Thyroid gland (tissue), 4 donors: ENCODE data around the gene TLE1. TPM values are rescaled to one million over a fixed set of nuclear protein-coding genes. Genes with fewer than 3 reads are reported as not detected.

Experiments
- DNase-seq, 2 donors: peaks; one replicate each; pipeline ENCODE4 v3.0.0-alpha.2; 2019
- H3K27ac ChIP-seq, 3 donors: fragments of 200-600 bp; sonication (generic); 1 replicate in 2 of 3; 2 replicates in 1 of 3; pipeline ENCODE4 v1.5.1; 2016 to 2019; ENCODE audit warnings: mild to moderate bottlenecking in 1 of 3, moderate library complexity in 1 of 3
- H3K27me3 ChIP-seq: fragments of 200-600 bp; sonication (generic); one replicate; pipeline ENCODE4 v1.5.1; 2019
- H3K36me3 ChIP-seq, 2 donors: fragments of 200-600 bp; sonication (generic); one replicate each; pipeline ENCODE4 v1.5.1; 2016 to 2019
- H3K4me1 ChIP-seq, 2 donors: fragments of 200-600 bp; sonication (generic); one replicate each; pipeline ENCODE4 v1.5.1; 2017 to 2019
- H3K4me3 ChIP-seq, 3 donors: fragments of 200-600 bp; sonication (generic); replicated peaks in 1 of 3; 1 replicate in 2 of 3; 2 replicates in 1 of 3; pipeline ENCODE4 v1.5.1; 2016; ENCODE audit warnings: mild to moderate bottlenecking in 1 of 3
- H3K9me3 ChIP-seq: fragments of 200-600 bp; sonication (generic); one replicate; pipeline ENCODE4 v1.5.1; 2017
- CTCF ChIP-seq, 6 experiments: fragments of 200-600 bp in 3 of 6; fragments of 450-650 bp in 3 of 6; sonication (generic) in 3 of 6; IDR thresholded peaks; one replicate each; pipeline ENCODE4 v1.5.1; 2016 to 2019; ENCODE audit warnings: antibody characterized with exemption in 6 of 6, mild to moderate bottlenecking in 2 of 6, inconsistent platforms in 1 of 6, moderate library complexity in 1 of 6
- POLR2A ChIP-seq, 2 donors: fragments of 450-650 bp; IDR thresholded peaks; one replicate each; pipeline ENCODE4 v1.6.1; 2017; ENCODE audit warnings: antibody characterized with exemption in 2 of 2, mild to moderate bottlenecking in 2 of 2, moderate library complexity in 1 of 2
- WGBS, 2 donors: methylation state at CpG; one replicate each; pipeline ENCODE4 v1.1.5; 2017; 5-methylcytosine and 5-hydroxymethylcytosine counted together
- intact Hi-C: fragments of 100-400 bp; cut with DNase I; formaldehyde crosslinking; loops from one replicate; pipeline ENCODE4 v1.15.1; 2023
- total RNA-seq, 4 donors: library from RNA; depleted of rRNA; stranded (reverse); fragments of >200 nt; gene quantifications; one replicate each; pipeline ENCODE4 v1.2.3, GENCODE V29; 2016

Gene TLE1
- total RNA-seq, 4 donors from 2014 or later = 40.7 to 91.1 (median 58.4) TPM

DNA sequence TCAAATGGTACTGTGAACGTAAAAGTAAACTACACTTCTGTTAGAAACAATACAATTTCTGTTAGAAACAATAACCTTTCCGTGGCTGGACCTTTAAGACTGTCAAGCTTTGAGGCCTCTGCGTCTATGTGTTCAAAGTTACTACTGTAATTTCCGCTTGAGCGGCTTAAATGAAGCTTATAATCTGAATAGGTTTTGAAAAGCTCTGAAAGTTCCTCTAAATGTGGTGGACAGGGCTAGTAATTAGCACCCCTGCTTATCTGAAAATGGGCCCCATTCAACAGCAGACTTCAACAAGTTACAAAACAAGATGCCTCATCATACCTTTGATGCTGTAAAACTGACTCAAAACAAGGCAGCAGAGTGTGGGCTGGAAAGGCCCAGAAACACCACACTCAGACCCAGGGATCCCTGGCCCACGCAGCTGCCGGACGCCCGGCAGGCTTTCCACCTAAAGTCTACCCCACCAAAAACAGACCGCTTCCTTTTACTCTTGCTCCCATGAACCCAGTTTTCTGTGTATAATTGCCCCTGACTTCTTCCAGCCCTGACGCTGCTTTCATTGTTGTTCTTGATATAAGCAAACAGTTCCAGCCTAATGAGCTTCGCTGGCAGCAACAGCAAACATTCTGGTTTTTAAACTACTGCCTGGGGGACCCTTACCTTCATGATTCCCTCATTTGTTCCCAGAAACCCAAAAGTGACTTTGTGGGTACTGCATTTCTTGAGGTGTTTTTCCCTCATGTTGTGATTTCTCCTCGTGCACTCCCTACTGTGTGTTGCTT, 66.7 kb downstream of the TLE1 start:
- 31 to 47% methylated on average over 13 of the region's 13 CpGs for WGBS, 2 donors

DNA sequence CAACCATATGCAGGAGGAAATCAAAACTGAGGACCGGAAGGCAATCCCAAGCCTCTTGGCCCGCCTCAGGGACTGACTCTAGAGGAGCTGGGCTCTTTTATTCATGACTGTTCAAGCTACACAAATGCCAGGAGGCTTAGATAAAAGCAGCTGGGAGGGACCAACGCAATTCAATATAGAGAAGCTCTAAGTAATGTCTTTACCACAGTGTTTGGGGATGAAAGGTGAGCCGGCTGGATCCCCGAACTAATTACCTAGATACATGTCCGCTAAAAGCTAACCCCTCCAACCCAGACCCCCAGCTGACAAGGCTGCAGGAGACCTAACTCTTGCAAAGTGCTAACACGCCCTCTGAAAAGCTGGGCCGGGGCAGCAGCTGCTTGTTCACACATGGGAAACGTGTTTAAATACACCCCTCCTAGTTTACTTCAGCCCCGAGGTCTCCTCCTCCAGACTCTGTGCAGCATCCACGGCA, 67.5 kb downstream of the TLE1 start:
- Histone ChIP-seq H3K9me3 (no peaks in the 10 kb centered on the region), H3K4me3 (no peak overlapping the region), H3K27me3 (no peaks in the 10 kb centered on the region), H3K4me1 (peaks cover 27 to 32% of the 10 kb centered on the region in 2 donors), H3K27ac (peak overlapping the region; percentile 76 to 86 (median 83)), H3K36me3 (no peaks in the 10 kb centered on the region)
- TF ChIP-seq CTCF (IDR thresholded peaks at IDR 0.05) (no peak), POLR2A (IDR thresholded peaks at IDR 0.05) (no peak)
- 67 to 69% methylated on average over 11 of the region's 11 CpGs for WGBS, 2 donors
- no peak for DNase-seq
- intact Hi-C loops = no loop called here

More for the DNA sequence above, 66.7 kb downstream of the TLE1 start:
- H3K4me1 ChIP-seq = peaks cover 27 to 38% of the 10 kb centered on the region in 2 donors
- intact Hi-C loops = no loop called here
- DNase-seq = peak; percentile 70 to 79
- no peak overlapping the region for H3K4me3 ChIP-seq
- H3K36me3 ChIP-seq = no peaks in the 10 kb centered on the region
- TF ChIP-seq POLR2A (IDR thresholded peaks at IDR 0.05) (peak in 1 of 2 donors; percentile 34), CTCF (IDR thresholded peaks at IDR 0.05) (no peak)
- no peaks in the 10 kb centered on the region for H3K27me3 ChIP-seq
- peak overlapping the region; percentile 76 to 86 (median 83) for H3K27ac ChIP-seq
- H3K9me3 ChIP-seq = no peaks in the 10 kb centered on the region

- H3K4me3 ChIP-seq = no peak overlapping the region
- intact Hi-C loops = no loop called here
- TF ChIP-seq POLR2A (IDR thresholded peaks at IDR 0.05) (no peak), CTCF (IDR thresholded peaks at IDR 0.05) (no peak)
- H3K27ac ChIP-seq = peak overlapping the region in 1 of 3 donors; percentile 83
- no peak for DNase-seq
- no peaks in the 10 kb centered on the region for H3K9me3 ChIP-seq
- no peaks in the 10 kb centered on the region for H3K27me3 ChIP-seq
- peaks cover 27 to 32% of the 10 kb centered on the region in 2 donors for H3K4me1 ChIP-seq
- H3K36me3 ChIP-seq = no peaks in the 10 kb centered on the region
- WGBS, 2 donors = 71 to 74% methylated on average over 2 of the region's 2 CpGs
Measured at GRCh38 chr9:81621118-81621517, 68.2 kb downstream of the TLE1 start.

- Histone ChIP-seq H3K9me3 (no peaks in the 10 kb centered on the region), H3K27me3 (no peaks in the 10 kb centered on the region), H3K4me3 (no peak overlapping the region), H3K4me1 (peaks cover 27 to 32% of the 10 kb centered on the region in 2 donors), H3K36me3 (peaks cover 3 to 5% of the 10 kb centered on the region in 2 donors), H3K27ac (no peak overlapping the region)
- intact Hi-C loops = no loop called here
- no peak for DNase-seq
- 74 to 84% methylated on average over 5 of the region's 5 CpGs for WGBS, 2 donors
- TF ChIP-seq POLR2A (IDR thresholded peaks at IDR 0.05) = no peak
- no peak for TF ChIP-seq CTCF (IDR thresholded peaks at IDR 0.05)
Measured at GRCh38 chr9:81620002-81620390, 69.4 kb downstream of the TLE1 start.

DNA sequence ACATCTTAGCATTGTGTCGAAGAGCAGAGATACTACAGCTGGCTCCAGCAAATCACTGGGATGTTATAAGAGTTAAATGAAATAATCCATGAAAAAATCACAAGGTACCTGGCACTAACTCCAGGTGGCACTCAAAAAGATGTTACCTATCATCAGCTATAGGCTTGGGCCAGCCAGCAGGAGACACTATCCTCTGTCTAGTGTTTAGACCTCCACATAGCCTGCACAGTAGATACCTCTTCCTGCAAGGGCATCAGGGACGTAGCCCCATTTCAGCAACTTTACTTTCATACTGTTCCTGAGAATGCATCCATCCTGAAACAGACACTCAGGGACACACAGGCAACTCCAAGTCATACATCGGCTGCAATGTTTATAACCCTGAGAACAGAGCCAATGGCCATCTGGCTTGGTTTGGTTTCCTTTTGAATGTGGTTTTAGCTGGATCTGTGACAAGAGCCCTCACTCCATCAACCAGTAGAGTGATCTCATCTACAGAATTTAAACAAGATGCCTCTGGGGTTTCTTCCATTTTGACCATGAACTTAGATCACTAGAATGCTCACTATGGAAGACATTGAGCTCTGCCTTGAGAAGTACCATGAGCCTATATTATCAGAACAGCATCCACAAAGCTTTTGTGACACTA, 69.9 kb downstream of the TLE1 start:
- 71 to 86% methylated on average over 3 of the region's 3 CpGs for WGBS, 2 donors
- no peak for DNase-seq
- Histone ChIP-seq H3K27ac (no peak overlapping the region), H3K27me3 (no peaks in the 10 kb centered on the region), H3K36me3 (peaks cover 3 to 5% of the 10 kb centered on the region in 2 donors), H3K4me3 (no peak overlapping the region), H3K4me1 (peaks cover 27 to 34% of the 10 kb centered on the region in 2 donors), H3K9me3 (no peaks in the 10 kb centered on the region)
- TF ChIP-seq POLR2A (IDR thresholded peaks at IDR 0.05) (no peak), CTCF (IDR thresholded peaks at IDR 0.05) (no peak)
- intact Hi-C loops = no loop called here
